ENCODE results near the gene HS6ST1.
A peak's percentile ranks its signal among the peaks of the same experiment; 100 is the strongest.

HS6ST1 gene

GRCh38 chr2:128317181-128317898 lies 1.3 kb downstream of the HS6ST1 start:
- no peak for DNase-seq (ENCODE audit: low read depth)
- H3K4me3 ChIP-seq (ENCODE audit: control insufficient read depth, low read depth, low read length): peak overlapping the region; percentile 68
- TF ChIP-seq, protein P1, sequence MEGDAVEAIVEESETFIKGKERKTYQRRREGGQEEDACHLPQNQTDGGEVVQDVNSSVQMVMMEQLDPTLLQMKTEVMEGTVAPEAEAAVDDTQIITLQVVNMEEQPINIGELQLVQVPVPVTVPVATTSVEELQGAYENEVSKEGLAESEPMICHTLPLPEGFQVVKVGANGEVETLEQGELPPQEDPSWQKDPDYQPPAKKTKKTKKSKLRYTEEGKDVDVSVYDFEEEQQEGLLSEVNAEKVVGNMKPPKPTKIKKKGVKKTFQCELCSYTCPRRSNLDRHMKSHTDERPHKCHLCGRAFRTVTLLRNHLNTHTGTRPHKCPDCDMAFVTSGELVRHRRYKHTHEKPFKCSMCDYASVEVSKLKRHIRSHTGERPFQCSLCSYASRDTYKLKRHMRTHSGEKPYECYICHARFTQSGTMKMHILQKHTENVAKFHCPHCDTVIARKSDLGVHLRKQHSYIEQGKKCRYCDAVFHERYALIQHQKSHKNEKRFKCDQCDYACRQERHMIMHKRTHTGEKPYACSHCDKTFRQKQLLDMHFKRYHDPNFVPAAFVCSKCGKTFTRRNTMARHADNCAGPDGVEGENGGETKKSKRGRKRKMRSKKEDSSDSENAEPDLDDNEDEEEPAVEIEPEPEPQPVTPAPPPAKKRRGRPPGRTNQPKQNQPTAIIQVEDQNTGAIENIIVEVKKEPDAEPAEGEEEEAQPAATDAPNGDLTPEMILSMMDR (IDR thresholded peaks at IDR 0.05; ENCODE audit: control insufficient read depth, insufficient read depth, low read depth, low read length, missing control alignments): no peak

DNA sequence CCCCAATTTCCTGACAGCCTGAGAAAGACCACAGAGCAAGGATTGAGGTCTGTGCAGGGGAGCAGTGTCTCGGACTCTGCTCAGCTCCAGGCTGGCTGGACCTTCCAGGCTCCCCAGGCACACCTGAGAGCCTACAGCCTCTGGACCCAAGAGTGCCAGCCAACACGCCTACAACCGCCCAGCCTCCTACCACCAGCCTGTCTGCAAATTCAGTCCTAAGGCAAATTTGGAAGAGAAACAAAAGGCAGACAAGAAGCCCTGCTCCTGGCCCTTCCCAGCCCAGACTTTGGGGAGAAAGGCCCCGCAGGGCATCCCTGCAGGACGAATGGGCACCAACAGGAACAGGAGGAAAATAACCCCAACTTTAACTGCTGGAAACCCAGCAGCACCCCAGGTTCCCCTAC lies 1.9 kb downstream of the HS6ST1 start:
- DNase-seq (ENCODE audit: low read depth): no peak
- TF ChIP-seq, protein P1 (IDR thresholded peaks at IDR 0.05; ENCODE audit: control insufficient read depth, insufficient read depth, low read depth, low read length, missing control alignments): no peak
- H3K4me3 ChIP-seq (ENCODE audit: control insufficient read depth, low read depth, low read length): peak overlapping the region; percentile 68

- TF ChIP-seq, protein P1 (IDR thresholded peaks at IDR 0.05; ENCODE audit: control insufficient read depth, insufficient read depth, low read depth, low read length, missing control alignments): no peak
- DNase-seq (ENCODE audit: low read depth): no peak
- H3K4me3 ChIP-seq (ENCODE audit: control insufficient read depth, low read depth, low read length): peak overlapping the region; percentile 68
These were observed 2.6 kb downstream of the HS6ST1 start for GRCh38 chr2:128315829-128316776.

- no peak for DNase-seq (ENCODE audit: low read depth)
- TF ChIP-seq, protein P1 (IDR thresholded peaks at IDR 0.05; ENCODE audit: control insufficient read depth, insufficient read depth, low read depth, low read length, missing control alignments): no peak
- H3K4me3 ChIP-seq (ENCODE audit: control insufficient read depth, low read depth, low read length): no peak overlapping the region
These were observed 3.4 kb downstream of the HS6ST1 start for GRCh38 chr2:128315122-128315828.

DNA sequence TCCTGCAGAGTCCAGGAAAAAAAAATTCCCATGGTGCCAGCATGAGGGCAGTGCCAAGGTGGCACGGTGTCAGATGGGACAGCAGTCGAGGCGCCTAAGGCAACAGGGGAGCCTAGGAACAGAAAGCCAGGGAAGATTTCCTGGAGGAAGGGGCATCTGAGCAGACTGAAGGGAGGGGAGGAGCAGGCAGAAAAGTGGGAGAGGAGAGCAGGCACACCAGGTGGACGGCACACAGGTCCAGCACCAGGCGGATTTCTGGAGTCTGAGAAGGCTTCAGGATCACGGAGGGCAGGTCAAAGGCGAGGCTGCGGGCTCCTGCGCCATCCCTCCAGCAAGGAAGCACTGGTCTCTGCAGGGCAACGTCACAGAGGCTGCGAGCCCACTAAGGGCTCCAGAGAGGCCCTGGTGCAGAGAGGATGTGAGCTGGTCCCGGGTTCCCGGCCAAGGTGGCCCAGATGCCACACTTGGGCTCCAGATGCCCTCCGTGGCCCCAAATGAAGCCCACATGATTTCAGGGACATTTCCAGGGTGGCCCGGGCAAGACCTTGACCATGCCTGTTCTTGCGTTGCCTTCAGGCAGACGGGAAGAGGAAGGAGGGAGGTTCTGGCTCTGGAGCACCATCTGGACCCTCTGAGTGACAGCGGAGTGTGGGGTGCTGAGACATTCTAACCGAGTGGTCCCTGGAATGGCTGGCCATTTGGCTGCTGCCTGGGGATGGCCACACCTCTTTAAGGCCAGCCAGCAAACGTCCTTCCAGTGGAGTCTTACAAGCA lies 4.1 kb downstream of the HS6ST1 start:
- DNase-seq (ENCODE audit: low read depth): no peak
- TF ChIP-seq, protein P1 (IDR thresholded peaks at IDR 0.05; ENCODE audit: control insufficient read depth, insufficient read depth, low read depth, low read length, missing control alignments): no peak
- H3K4me3 ChIP-seq (ENCODE audit: control insufficient read depth, low read depth, low read length): no peak overlapping the region

All from AG09309 (cell line).